DND-41 (cell line): Measurements from ENCODE around the gene CBX5.

Experiments used
- EZH2 ChIP-seq: IDR thresholded peaks from 3 replicates; pipeline ENCODE4 v1.6.1; 2012; ENCODE audit warnings: borderline replicate concordance, low read depth, mild to moderate bottlenecking, moderate library complexity, low read length, inconsistent platforms; ENCODE audit not compliant: severe bottlenecking
- TF ChIP-seq, protein P1 (sequence below): IDR thresholded peaks from 2 replicates; pipeline ENCODE4 v1.5.1; 2012; ENCODE audit warnings: borderline replicate concordance, low read length, moderate library complexity, mild to moderate bottlenecking; ENCODE audit not compliant: poor library complexity, severe bottlenecking; ENCODE audit errors: extremely low read depth

DNA sequence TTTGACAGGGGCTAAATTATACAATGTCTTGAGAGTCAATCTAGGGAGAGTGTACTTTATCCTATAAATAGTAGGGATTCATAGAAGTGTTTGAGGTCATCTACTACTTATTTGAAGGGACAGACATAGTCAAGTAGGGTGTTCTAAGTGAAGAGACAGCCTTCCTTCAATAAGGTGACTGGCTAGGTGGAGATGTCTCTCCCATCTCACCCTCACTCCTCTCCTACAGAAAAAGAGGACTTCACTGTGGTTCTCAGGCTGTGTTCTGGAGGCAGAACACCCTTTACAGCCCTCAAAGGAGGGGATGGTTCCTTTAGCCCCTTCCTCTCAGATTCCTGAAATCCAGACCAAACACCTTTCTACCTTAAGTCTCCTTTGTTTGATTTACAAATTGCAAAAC is 23.7 kb upstream of the CBX5 start:
- TF ChIP-seq EZH2, result no peak
- TF ChIP-seq, protein P1, sequence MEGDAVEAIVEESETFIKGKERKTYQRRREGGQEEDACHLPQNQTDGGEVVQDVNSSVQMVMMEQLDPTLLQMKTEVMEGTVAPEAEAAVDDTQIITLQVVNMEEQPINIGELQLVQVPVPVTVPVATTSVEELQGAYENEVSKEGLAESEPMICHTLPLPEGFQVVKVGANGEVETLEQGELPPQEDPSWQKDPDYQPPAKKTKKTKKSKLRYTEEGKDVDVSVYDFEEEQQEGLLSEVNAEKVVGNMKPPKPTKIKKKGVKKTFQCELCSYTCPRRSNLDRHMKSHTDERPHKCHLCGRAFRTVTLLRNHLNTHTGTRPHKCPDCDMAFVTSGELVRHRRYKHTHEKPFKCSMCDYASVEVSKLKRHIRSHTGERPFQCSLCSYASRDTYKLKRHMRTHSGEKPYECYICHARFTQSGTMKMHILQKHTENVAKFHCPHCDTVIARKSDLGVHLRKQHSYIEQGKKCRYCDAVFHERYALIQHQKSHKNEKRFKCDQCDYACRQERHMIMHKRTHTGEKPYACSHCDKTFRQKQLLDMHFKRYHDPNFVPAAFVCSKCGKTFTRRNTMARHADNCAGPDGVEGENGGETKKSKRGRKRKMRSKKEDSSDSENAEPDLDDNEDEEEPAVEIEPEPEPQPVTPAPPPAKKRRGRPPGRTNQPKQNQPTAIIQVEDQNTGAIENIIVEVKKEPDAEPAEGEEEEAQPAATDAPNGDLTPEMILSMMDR, result no peak
